ENCODE measurements around the gene MUC4. TPM values are rescaled to one million over a fixed set of nuclear protein-coding genes. Genes with fewer than 3 reads are reported as not detected.

MUC4 gene
- total and polyA plus RNA-seq, 10 of the 15 experiments (the other 5 are each of a cell fraction or from before 2014, with no cell fraction given): 0.02 to 0.46 (median 0.27) TPM; not detected in 4

DNA sequence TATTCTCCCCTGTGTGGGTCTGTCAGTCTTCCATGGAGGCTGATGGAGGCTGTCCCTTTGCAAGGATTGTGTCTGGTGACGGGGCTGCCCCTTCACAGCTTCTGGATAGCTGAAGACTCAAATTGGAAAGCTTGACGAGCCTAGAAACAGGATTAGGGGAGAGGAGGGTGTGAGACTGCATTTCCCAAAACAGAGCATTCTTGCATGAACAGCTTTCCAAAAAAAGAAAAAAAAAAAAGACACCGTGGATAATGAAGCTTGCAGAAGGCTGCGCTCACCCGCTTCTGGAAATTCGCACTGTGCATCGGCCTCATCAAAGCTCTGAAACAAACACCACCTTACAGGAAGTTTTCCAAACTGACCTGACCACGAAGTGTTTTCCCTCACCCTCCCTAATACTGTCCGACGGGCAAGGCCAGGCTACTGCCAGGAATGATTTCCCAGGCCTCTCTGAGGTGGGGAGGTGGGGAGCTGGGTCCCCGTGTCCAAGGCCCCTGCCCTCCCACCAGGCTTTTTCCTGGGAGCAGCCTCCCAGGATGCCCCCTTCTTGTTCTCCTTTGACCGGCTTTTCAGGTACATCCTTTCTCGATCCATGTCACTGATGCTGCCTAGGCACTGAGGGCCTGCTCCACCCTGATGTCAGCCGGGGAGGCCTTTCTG lies 24.9 kb upstream of the MUC4 start:
- peaks cover 10% of the 10 kb centered on the region for H3K4me1 ChIP-seq (ENCODE audit: control insufficient read depth, insufficient read depth, low read length)
- no peak overlapping the region for H3K4me3 ChIP-seq
- ATAC-seq (no peak), DNase-seq (ENCODE audit: low read depth, low spot score) (no peak), FAIRE-seq (no peak)
- CTCF ChIA-PET: no interaction called here
- WGBS (ENCODE audit: insufficient coverage, insufficient replicate concordance, low lambda C conversion rate, missing lambda C conversion rate): 82% methylated on average over 14 of the region's 14 CpGs
- no TSS peak for BruUV-seq (replicated peaks)
- no peaks in the 10 kb centered on the region for H3K36me3 ChIP-seq (ENCODE audit: control insufficient read depth in 2 of 2, insufficient read depth in 2 of 2, low read length in 1 of 2)
- H4K20me1 ChIP-seq (ENCODE audit: control insufficient read depth, insufficient read depth): no peaks in the 10 kb centered on the region
- no peak overlapping the region for H3K9ac ChIP-seq (ENCODE audit: control insufficient read depth, insufficient read depth, low read length)
- H2AFZ ChIP-seq (ENCODE audit: control insufficient read depth, low read depth, low read length): no peak overlapping the region
- RAD21 ChIA-PET (ENCODE audit: unreplicated experiment): no interaction called here
- no peak overlapping the region for H3K4me2 ChIP-seq (ENCODE audit: control insufficient read depth, insufficient read depth)
- no peaks in the 10 kb centered on the region for H3K79me2 ChIP-seq (ENCODE audit: control insufficient read depth, insufficient read depth, low read length)
- TF ChIP-seq MTA3 (IDR thresholded peaks at IDR 0.05; ENCODE audit: borderline replicate concordance, low read length): no peak
- no peak for TF ChIP-seq MEF2A (IDR thresholded peaks at IDR 0.05; ENCODE audit: insufficient read depth, low read depth, low read length)
- no peak for TF ChIP-seq PAX5 (IDR thresholded peaks at IDR 0.05; ENCODE audit: borderline replicate concordance, low read depth, low read length)
- TF ChIP-seq, protein P1, sequence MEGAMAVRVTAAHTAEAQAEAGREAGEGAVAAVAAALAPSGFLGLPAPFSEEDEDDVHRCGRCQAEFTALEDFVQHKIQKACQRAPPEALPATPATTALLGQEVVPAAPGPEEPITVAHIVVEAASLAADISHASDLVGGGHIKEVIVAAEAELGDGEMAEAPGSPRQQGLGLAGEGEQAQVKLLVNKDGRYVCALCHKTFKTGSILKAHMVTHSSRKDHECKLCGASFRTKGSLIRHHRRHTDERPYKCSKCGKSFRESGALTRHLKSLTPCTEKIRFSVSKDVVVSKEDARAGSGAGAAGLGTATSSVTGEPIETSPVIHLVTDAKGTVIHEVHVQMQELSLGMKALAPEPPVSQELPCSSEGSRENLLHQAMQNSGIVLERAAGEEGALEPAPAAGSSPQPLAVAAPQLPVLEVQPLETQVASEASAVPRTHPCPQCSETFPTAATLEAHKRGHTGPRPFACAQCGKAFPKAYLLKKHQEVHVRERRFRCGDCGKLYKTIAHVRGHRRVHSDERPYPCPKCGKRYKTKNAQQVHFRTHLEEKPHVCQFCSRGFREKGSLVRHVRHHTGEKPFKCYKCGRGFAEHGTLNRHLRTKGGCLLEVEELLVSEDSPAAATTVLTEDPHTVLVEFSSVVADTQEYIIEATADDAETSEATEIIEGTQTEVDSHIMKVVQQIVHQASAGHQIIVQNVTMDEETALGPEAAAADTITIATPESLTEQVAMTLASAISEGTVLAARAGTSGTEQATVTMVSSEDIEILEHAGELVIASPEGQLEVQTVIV (IDR thresholded peaks at IDR 0.05; ENCODE audit: borderline replicate concordance, partially characterized antibody): no peak
- no peak for TF ChIP-seq NBN (IDR thresholded peaks at IDR 0.05)
- TF ChIP-seq GABPA (IDR thresholded peaks at IDR 0.05; ENCODE audit: low read depth): no peak
- TF ChIP-seq, protein P2, sequence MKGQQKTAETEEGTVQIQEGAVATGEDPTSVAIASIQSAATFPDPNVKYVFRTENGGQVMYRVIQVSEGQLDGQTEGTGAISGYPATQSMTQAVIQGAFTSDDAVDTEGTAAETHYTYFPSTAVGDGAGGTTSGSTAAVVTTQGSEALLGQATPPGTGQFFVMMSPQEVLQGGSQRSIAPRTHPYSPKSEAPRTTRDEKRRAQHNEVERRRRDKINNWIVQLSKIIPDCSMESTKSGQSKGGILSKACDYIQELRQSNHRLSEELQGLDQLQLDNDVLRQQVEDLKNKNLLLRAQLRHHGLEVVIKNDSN (IDR thresholded peaks at IDR 0.05; ENCODE audit: borderline replicate concordance, extremely low read length, insufficient read depth, low read depth, low read length): no peak
- TF ChIP-seq, protein P3, sequence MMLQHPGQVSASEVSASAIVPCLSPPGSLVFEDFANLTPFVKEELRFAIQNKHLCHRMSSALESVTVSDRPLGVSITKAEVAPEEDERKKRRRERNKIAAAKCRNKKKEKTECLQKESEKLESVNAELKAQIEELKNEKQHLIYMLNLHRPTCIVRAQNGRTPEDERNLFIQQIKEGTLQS (IDR thresholded peaks at IDR 0.05; ENCODE audit: borderline replicate concordance, extremely low read depth, low read depth, low read length): no peak
- TF ChIP-seq, protein P4, sequence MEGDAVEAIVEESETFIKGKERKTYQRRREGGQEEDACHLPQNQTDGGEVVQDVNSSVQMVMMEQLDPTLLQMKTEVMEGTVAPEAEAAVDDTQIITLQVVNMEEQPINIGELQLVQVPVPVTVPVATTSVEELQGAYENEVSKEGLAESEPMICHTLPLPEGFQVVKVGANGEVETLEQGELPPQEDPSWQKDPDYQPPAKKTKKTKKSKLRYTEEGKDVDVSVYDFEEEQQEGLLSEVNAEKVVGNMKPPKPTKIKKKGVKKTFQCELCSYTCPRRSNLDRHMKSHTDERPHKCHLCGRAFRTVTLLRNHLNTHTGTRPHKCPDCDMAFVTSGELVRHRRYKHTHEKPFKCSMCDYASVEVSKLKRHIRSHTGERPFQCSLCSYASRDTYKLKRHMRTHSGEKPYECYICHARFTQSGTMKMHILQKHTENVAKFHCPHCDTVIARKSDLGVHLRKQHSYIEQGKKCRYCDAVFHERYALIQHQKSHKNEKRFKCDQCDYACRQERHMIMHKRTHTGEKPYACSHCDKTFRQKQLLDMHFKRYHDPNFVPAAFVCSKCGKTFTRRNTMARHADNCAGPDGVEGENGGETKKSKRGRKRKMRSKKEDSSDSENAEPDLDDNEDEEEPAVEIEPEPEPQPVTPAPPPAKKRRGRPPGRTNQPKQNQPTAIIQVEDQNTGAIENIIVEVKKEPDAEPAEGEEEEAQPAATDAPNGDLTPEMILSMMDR (IDR thresholded peaks at IDR 0.05 in 2 of 3, conservative IDR thresholded peaks at IDR 0.05 in 1 of 3; ENCODE audit: control insufficient read depth in 2 of 3, extremely low read depth in 1 of 3, insufficient read depth in 1 of 3, low read depth in 3 of 3, low read length in 3 of 3): no peak
- TF ChIP-seq, protein P5, sequence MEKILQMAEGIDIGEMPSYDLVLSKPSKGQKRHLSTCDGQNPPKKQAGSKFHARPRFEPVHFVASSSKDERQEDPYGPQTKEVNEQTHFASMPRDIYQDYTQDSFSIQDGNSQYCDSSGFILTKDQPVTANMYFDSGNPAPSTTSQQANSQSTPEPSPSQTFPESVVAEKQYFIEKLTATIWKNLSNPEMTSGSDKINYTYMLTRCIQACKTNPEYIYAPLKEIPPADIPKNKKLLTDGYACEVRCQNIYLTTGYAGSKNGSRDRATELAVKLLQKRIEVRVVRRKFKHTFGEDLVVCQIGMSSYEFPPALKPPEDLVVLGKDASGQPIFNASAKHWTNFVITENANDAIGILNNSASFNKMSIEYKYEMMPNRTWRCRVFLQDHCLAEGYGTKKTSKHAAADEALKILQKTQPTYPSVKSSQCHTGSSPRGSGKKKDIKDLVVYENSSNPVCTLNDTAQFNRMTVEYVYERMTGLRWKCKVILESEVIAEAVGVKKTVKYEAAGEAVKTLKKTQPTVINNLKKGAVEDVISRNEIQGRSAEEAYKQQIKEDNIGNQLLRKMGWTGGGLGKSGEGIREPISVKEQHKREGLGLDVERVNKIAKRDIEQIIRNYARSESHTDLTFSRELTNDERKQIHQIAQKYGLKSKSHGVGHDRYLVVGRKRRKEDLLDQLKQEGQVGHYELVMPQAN (conservative IDR thresholded peaks at IDR 0.05): no peak
- no peak for TF ChIP-seq POLR2A (IDR thresholded peaks at IDR 0.05; ENCODE audit: low read depth, low read length)
- in situ Hi-C loops (cut with MboI) (loop anchor here (5.0 kb wide), 1 partner anchor 79 kb away; no protein-coding TSS in a partner anchor), intact Hi-C loops (cut with micrococcal nuclease; ENCODE audit: unreplicated experiment) (no loop called here)
- POLR2A ChIA-PET: no interaction called here
- H3K27ac ChIP-seq (ENCODE audit: control insufficient read depth, insufficient read depth): no peak overlapping the region
- no peaks in the 10 kb centered on the region; a peak in 2 of 4 replicates for H3K27me3 ChIP-seq (replicated peaks in 1 of 2; ENCODE audit: control insufficient read depth in 2 of 2, insufficient read depth in 2 of 2, low read length in 1 of 2)
- no peaks in the 10 kb centered on the region; the same call in 2 of the 3 replicates for H3K9me3 ChIP-seq (replicated peaks; ENCODE audit: control insufficient read depth, insufficient read depth, low read length)
- SMC1A ChIA-PET (ENCODE audit: uncharacterized antibody, unreplicated experiment): no interaction called here

Measured in GM12878 (cell line).